Caco-2 (cell line): Measurements from ENCODE around the gene ACSS1. TPM values are rescaled to one million over a fixed set of nuclear protein-coding genes. Genes with fewer than 3 reads are reported as not detected.

Source experiments
- BruUV-seq: library from RNA; stranded (reverse); fragments of 400-500 nt; replicated peaks from 2 replicates; lab custom pipeline; 2021; lab: Mats Ljungman, UMichigan
- CTCF ChIA-PET: fragments of 300-600 bp; sonication (Branson Sonifier 250); formaldehyde crosslinking; loops from one replicate; lab custom pipeline; 2022; ENCODE audit warnings: antibody characterized with exemption; lab: Charles Lee
- POLR2A ChIA-PET: fragments of 300-600 bp; sonication (Branson Sonifier 250); formaldehyde crosslinking; loops from one replicate; lab custom pipeline; 2022; ENCODE audit warnings: antibody characterized with exemption; lab: Charles Lee
- DNase-seq, 2 experiments: peaks; one replicate each; pipeline versions ENCODE4 v3.0.0 to v3.0.0-alpha.2; 2020 to 2022
- H3K27me3 ChIP-seq: replicated peaks from 2 replicates; pipeline ENCODE4 v1.6.0; 2011; ENCODE audit warnings: low read length; ENCODE audit not compliant: control insufficient read depth, insufficient read depth
- H3K36me3 ChIP-seq: 2 replicates; pipeline ENCODE4 v1.5.1; 2011; ENCODE audit warnings: low read length; ENCODE audit not compliant: control insufficient read depth, insufficient read depth
- H3K4me1 ChIP-seq: fragments of 250-450 bp; sonication (Bioruptor Pico); 2 replicates; pipeline ENCODE4 v1.5.1; 2020; ENCODE audit warnings: mild to moderate bottlenecking
- H3K4me3 ChIP-seq: 2 replicates; pipeline ENCODE4 v1.5.1; 2011; ENCODE audit warnings: low read depth, mild to moderate bottlenecking, control low read depth, low read length
- H3K9me3 ChIP-seq: fragments of 250-450 bp; sonication (Bioruptor Pico); 2 replicates; pipeline ENCODE4 v1.5.1; 2020; ENCODE audit warnings: mild to moderate bottlenecking, moderate library complexity
- H3K27ac Mint-ChIP-seq: one replicate; pipeline ENCODE4 v1.8.0; 2022; ENCODE audit warnings: mixed read lengths; ENCODE audit not compliant: unreplicated experiment
- H3K27me3 Mint-ChIP-seq: one replicate; pipeline ENCODE4 v1.8.0; 2022; ENCODE audit warnings: mixed read lengths; ENCODE audit not compliant: insufficient read depth, unreplicated experiment
- H3K36me3 Mint-ChIP-seq: one replicate; pipeline ENCODE4 v1.8.0; 2022; ENCODE audit warnings: mild to moderate bottlenecking, mixed read lengths; ENCODE audit not compliant: insufficient read depth, unreplicated experiment
- H3K4me1 Mint-ChIP-seq: one replicate; pipeline ENCODE4 v1.8.0; 2022; ENCODE audit warnings: low read depth, mixed read lengths; ENCODE audit not compliant: unreplicated experiment
- H3K4me3 Mint-ChIP-seq: one replicate; pipeline ENCODE4 v1.8.0; 2022; ENCODE audit warnings: mild to moderate bottlenecking, moderate library complexity, mixed read lengths; ENCODE audit not compliant: unreplicated experiment
- H3K9me3 Mint-ChIP-seq: one replicate; pipeline ENCODE4 v1.8.0; 2022; ENCODE audit warnings: mixed read lengths; ENCODE audit not compliant: unreplicated experiment
- CTCF ChIP-seq, 2 experiments: fragments of 200-600 bp in 1 of 2; IDR thresholded peaks; 1 replicate in 1 of 2; 2 replicates in 1 of 2; pipeline versions ENCODE4 v1.5.1 to v1.8.0; 2011 to 2022; ENCODE audit warnings: antibody characterized with exemption in 1 of 2, control low read depth in 1 of 2, inconsistent platforms in 1 of 2, low read depth in 1 of 2, low read length in 1 of 2, mild to moderate bottlenecking in 1 of 2, moderate library complexity in 1 of 2; ENCODE audit not compliant: insufficient read depth in 1 of 2, severe bottlenecking in 1 of 2, unreplicated experiment in 1 of 2
- intact Hi-C: fragments of 100-400 bp; cut with micrococcal nuclease; formaldehyde crosslinking; loops from one replicate; pipeline ENCODE4 v1.10.0; 2022; ENCODE audit not compliant: unreplicated experiment
- total RNA-seq: library from RNA; stranded (reverse); gene quantifications from 2 replicates; pipeline ENCODE4 v1.2.3, GENCODE V29; 2022

Gene ACSS1
- total RNA-seq, 1 experiment from 2014 or later = 113 TPM

- Histone ChIP-seq H3K4me1 (no peaks in the 10 kb centered on the region), H3K9me3 (no peaks in the 10 kb centered on the region), H3K36me3 (peaks cover 3% of the 10 kb centered on the region), H3K4me3 (no peak overlapping the region), H3K27me3 (no peaks in the 10 kb centered on the region)
- Mint-ChIP-seq H3K9me3 (no peaks in the 10 kb centered on the region), H3K4me1 (no peaks in the 10 kb centered on the region), H3K36me3 (peaks cover 37% of the 10 kb centered on the region), H3K27me3 (no peaks in the 10 kb centered on the region), H3K27ac (no peak overlapping the region), H3K4me3 (no peak overlapping the region)
- ChIA-PET CTCF (no interaction called here), POLR2A (no interaction called here)
- TF ChIP-seq CTCF (IDR thresholded peaks at IDR 0.05; ENCODE audit: insufficient read depth in 1 of 2, low read depth in 1 of 2, low read length in 1 of 2, severe bottlenecking in 1 of 2, unreplicated experiment in 1 of 2) = no peak
- no TSS peak for BruUV-seq
- peak in 1 of 2 experiments; percentile 12 for DNase-seq
- intact Hi-C loops = no loop called here
Observed at GRCh38 chr20:25046736-25047666, 10.9 kb downstream of the ACSS1 start.

- no peaks in the 10 kb centered on the region for H3K9me3 ChIP-seq
- ChIA-PET CTCF (no interaction called here), POLR2A (no interaction called here)
- Mint-ChIP-seq H3K36me3 (peaks cover 36% of the 10 kb centered on the region), H3K4me1 (no peaks in the 10 kb centered on the region), H3K9me3 (no peaks in the 10 kb centered on the region), H3K27ac (no peak overlapping the region), H3K4me3 (no peak overlapping the region), H3K27me3 (no peaks in the 10 kb centered on the region)
- H3K27me3 ChIP-seq = no peaks in the 10 kb centered on the region
- no TSS peak for BruUV-seq
- no peak for TF ChIP-seq CTCF (IDR thresholded peaks at IDR 0.05; ENCODE audit: insufficient read depth in 1 of 2, low read depth in 1 of 2, low read length in 1 of 2, severe bottlenecking in 1 of 2, unreplicated experiment in 1 of 2)
- peaks cover 3% of the 10 kb centered on the region for H3K36me3 ChIP-seq
- no peak overlapping the region for H3K4me3 ChIP-seq
- DNase-seq = no peak
- H3K4me1 ChIP-seq = no peaks in the 10 kb centered on the region
- intact Hi-C loops = no loop called here
Observed at GRCh38 chr20:25046181-25046641, 11.7 kb downstream of the ACSS1 start.

- no peaks in the 10 kb centered on the region for H3K9me3 Mint-ChIP-seq
- POLR2A ChIA-PET = no interaction called here
- no TSS peak for BruUV-seq
Observed at GRCh38 chr20:25045343-25045712, 12.6 kb downstream of the ACSS1 start.

More at GRCh38 chr20:25045343-25045712, 12.6 kb downstream of the ACSS1 start:
- CTCF ChIA-PET = interaction anchor here (0.9 to 1.7 kb wide), 2 partner anchors 12 to 14 kb away, joined by 3 read pairs; no protein-coding TSS in a partner anchor
- no peak for TF ChIP-seq CTCF (IDR thresholded peaks at IDR 0.05; ENCODE audit: insufficient read depth in 1 of 2, low read depth in 1 of 2, low read length in 1 of 2, severe bottlenecking in 1 of 2, unreplicated experiment in 1 of 2)
- intact Hi-C loops = no loop called here
- H3K27me3 ChIP-seq = no peaks in the 10 kb centered on the region
- Mint-ChIP-seq H3K36me3 (peaks cover 27% of the 10 kb centered on the region), H3K27ac (no peak overlapping the region), H3K4me3 (no peak overlapping the region), H3K27me3 (no peaks in the 10 kb centered on the region), H3K4me1 (no peaks in the 10 kb centered on the region)
- H3K36me3 ChIP-seq = peaks cover 3% of the 10 kb centered on the region
- H3K4me1 ChIP-seq = no peaks in the 10 kb centered on the region
- no peak overlapping the region for H3K4me3 ChIP-seq
- DNase-seq = no peak
- H3K9me3 ChIP-seq = no peaks in the 10 kb centered on the region
